Urinary bladder (tissue), 4 donors: ENCODE results near the gene TH. TPM values are rescaled to one million over a fixed set of nuclear protein-coding genes. Genes with fewer than 3 reads are reported as not detected.

ENCODE experiments used
- DNase-seq: peaks from one replicate; pipeline ENCODE4 v3.0.0-alpha.2; 2015; ENCODE audit errors: extremely low spot score
- H3K27ac ChIP-seq: one replicate; pipeline ENCODE4 v1.5.1; 2013; ENCODE audit warnings: low read depth, mild to moderate bottlenecking, moderate library complexity
- H3K36me3 ChIP-seq: one replicate; pipeline ENCODE4 v1.6.1; 2013; ENCODE audit warnings: mild to moderate bottlenecking, moderate library complexity; ENCODE audit not compliant: insufficient read depth
- H3K4me1 ChIP-seq: one replicate; pipeline ENCODE4 v1.6.1; 2013; ENCODE audit warnings: mild to moderate bottlenecking, moderate library complexity; ENCODE audit not compliant: insufficient read depth
- H3K4me3 ChIP-seq: one replicate; pipeline ENCODE4 v1.5.1; 2013; ENCODE audit warnings: low read depth, low read length
- WGBS: extraction: QIAGEN DNeasy Blood & Tissue Kit; methylation state at CpG from one replicate; pipeline ENCODE4 v1.1.7; 2013; 5-methylcytosine and 5-hydroxymethylcytosine counted together
- polyA plus RNA-seq: library from polyadenylated mRNA; stranded (reverse); fragments of 200-250 nt; gene quantifications from one replicate; pipeline ENCODE4 v1.2.3, GENCODE V29; 2013
- small RNA-seq: library from RNA; depleted of rRNA; stranded (forward); fragments of <200 nt; gene quantifications from one replicate; pipeline ENCODE3, GENCODE V24; 2014
- total RNA-seq: library from RNA; depleted of rRNA; stranded (reverse); fragments of >200 nt; gene quantifications from one replicate; pipeline ENCODE4 v1.2.3, GENCODE V29; 2014
- donor health status: healthy with polysubstance abuse.
- donor health status: healthy.

Gene TH
- total and polyA plus RNA-seq, 2 donors = 1.6 to 3.6 TPM

GRCh38 chr11:2120359-2121100 is 51.1 kb downstream of the TH start:
- Histone ChIP-seq H3K27ac (no peak overlapping the region), H3K36me3 (no peaks in the 10 kb centered on the region), H3K4me3 (no peak overlapping the region), H3K4me1 (no peaks in the 10 kb centered on the region)
- WGBS = 63% methylated on average over 23 of the region's 23 CpGs
- DNase-seq = no peak

DNA sequence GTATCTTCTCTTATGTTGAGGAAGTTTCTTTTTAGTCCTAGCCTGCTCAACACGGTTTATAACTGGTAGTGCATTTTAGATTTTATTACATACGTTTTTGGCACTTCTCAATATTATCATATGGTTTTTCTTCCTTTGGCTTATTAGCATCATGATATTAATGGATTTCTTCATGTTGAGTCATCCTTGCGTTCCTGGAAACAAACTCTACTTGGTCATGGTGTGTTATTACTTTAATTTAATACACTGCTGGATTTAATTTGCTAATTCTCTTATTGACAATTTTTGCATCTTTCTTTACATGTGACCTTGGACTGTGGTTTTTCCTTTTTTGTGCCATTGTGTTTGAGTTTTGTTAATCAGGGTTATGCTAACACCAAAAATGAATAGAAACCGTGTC is 52.9 kb downstream of the TH start:
- Histone ChIP-seq H3K4me1 (no peaks in the 10 kb centered on the region), H3K27ac (no peak overlapping the region), H3K36me3 (no peaks in the 10 kb centered on the region), H3K4me3 (no peak overlapping the region)
- DNase-seq = no peak
- 81% methylated on average over 4 of the region's 4 CpGs for WGBS

DNA sequence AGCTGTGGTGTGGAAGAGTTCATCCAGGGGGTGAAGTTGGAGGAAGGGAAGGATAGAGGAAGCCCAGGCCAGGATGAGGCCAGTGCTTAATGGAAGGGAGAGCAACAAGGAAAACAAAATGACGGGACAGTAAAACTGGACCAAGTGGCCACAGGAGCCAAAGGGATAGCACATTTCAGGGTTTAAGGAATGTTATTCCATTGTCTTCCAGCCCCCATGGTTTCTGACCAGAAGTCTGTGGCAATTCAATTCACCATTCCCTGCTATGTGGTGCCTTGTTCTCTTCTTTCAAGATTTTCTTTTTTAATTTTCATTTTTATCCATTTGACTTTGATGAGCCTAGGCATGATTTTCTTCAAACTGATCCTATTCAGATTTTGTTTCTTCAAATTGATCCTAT is 54.9 kb downstream of the TH start:
- Histone ChIP-seq H3K36me3 (no peaks in the 10 kb centered on the region), H3K4me3 (no peak overlapping the region), H3K27ac (no peak overlapping the region), H3K4me1 (no peaks in the 10 kb centered on the region)
- no peak for DNase-seq
- 88% methylated on average over 1 of the region's 1 CpG for WGBS

- Histone ChIP-seq H3K4me1 (no peaks in the 10 kb centered on the region), H3K36me3 (no peaks in the 10 kb centered on the region), H3K4me3 (no peak overlapping the region), H3K27ac (no peak overlapping the region)
- 96% methylated on average over 12 of the region's 12 CpGs for WGBS
- DNase-seq = no peak
These were observed 56.3 kb downstream of the TH start for GRCh38 chr11:2115308-2115707.

DNA sequence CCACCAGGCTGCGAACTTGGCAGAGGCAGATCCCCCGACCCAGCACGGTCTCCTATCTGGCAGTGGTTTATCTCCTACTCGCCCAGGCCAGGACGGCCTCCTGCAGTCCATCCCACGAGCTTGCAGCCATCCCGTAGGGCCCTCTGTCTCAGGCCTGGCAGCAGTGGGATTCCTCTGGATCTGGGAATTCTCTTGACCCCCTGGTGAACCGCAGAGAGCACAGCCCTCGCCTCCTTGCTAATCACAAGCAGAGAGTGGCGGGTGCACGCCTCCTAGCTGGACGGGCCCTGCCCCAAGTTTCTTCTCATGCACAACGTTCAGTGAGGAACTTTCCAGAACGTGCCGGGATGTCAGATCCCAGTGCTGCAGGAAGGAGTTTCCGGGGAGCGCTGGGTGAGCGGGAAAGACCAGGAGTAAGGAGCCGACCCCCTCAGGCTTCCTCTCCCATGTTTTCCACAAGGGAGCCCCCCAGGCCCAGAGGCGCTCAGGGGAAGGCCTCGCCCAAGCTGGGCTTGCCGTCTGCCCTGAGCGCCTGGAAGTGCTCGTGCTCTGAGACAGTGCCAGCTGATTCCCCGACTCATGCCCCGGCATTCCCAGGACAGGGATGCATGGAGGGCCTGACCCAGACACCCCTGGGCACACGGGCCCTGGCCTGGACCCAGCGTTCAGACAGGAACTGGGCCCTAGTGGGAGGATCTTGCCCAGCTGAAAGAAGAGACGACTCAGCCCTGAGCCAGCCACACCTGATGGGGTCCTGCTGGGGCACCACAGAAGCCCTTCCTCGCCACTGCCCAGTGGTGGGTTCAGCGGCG is 57.0 kb downstream of the TH start:
- 83% methylated on average over 32 of the region's 32 CpGs for WGBS
- no peak for DNase-seq
- no peak overlapping the region for H3K4me3 ChIP-seq
- H3K27ac ChIP-seq = no peak overlapping the region
- no peaks in the 10 kb centered on the region for H3K36me3 ChIP-seq
- H3K4me1 ChIP-seq = no peaks in the 10 kb centered on the region

Small RNA genes within 50 kb of the gene (small RNA-seq; reads per million reads assigned to genes)
- not detected for gene MIR4686
- gene MIR483 = 23.2 reads per million, percentile 95 among the genes with 10 or more reads in this experiment

Other genes starting within 250 kb of the TH start
- gene MRPL23, start 224.5 kb downstream of the TH start, total RNA-seq = 17.8 TPM
- 85.4 TPM for gene MRPL23, start 224.5 kb downstream of the TH start, polyA plus RNA-seq
- 6,669 TPM for gene H19, start 174.0 kb downstream of the TH start, total RNA-seq
- gene H19, start 174.0 kb downstream of the TH start, polyA plus RNA-seq = 1,221 TPM
- 362 TPM for gene IGF2, start 32.4 kb downstream of the TH start, total RNA-seq
- gene IGF2, start 32.4 kb downstream of the TH start, polyA plus RNA-seq = 86.5 TPM
- not detected for gene INS, start 10.6 kb downstream of the TH start, total RNA-seq
- gene INS, start 10.6 kb downstream of the TH start, polyA plus RNA-seq = 0.30 TPM
- 0.42 TPM for gene ASCL2, start 98.8 kb upstream of the TH start, total RNA-seq
- 0.85 TPM for gene ASCL2, start 98.8 kb upstream of the TH start, polyA plus RNA-seq
- 0.42 TPM for gene C11orf21, start 130.1 kb upstream of the TH start, total RNA-seq
- 0.60 TPM for gene C11orf21, start 130.1 kb upstream of the TH start, polyA plus RNA-seq
- 1.9 TPM for gene TSPAN32, start 130.2 kb upstream of the TH start, total RNA-seq
- gene TSPAN32, start 130.2 kb upstream of the TH start, polyA plus RNA-seq = 1.7 TPM
- gene CD81, start 205.5 kb upstream of the TH start, total RNA-seq = 251 TPM
- 1,145 TPM for gene CD81, start 205.5 kb upstream of the TH start, polyA plus RNA-seq
- gene TSSC4, start 228.9 kb upstream of the TH start, total RNA-seq = 16.6 TPM
- gene TSSC4, start 228.9 kb upstream of the TH start, polyA plus RNA-seq = 61.7 TPM